Melanocyte of skin (primary cell): ENCODE data around the gene IPO9. TPM values are rescaled to one million over a fixed set of nuclear protein-coding genes. Genes with fewer than 3 reads are reported as not detected.

Experiments
- small RNA-seq, 2 donors: library from RNA; depleted of rRNA; stranded (forward); fragments of <200 nt; gene quantifications; one replicate each; pipeline ENCODE3, GENCODE V24; 2012
- total RNA-seq, 2 donors: library from RNA; depleted of rRNA; stranded (reverse); fragments of >200 nt; gene quantifications; 2 replicates each; pipeline ENCODE4 v1.2.3, GENCODE V29; 2012

Gene IPO9
- 10 to 100 TPM; 23.1 to 27.0 TPM for total RNA-seq

DNA sequence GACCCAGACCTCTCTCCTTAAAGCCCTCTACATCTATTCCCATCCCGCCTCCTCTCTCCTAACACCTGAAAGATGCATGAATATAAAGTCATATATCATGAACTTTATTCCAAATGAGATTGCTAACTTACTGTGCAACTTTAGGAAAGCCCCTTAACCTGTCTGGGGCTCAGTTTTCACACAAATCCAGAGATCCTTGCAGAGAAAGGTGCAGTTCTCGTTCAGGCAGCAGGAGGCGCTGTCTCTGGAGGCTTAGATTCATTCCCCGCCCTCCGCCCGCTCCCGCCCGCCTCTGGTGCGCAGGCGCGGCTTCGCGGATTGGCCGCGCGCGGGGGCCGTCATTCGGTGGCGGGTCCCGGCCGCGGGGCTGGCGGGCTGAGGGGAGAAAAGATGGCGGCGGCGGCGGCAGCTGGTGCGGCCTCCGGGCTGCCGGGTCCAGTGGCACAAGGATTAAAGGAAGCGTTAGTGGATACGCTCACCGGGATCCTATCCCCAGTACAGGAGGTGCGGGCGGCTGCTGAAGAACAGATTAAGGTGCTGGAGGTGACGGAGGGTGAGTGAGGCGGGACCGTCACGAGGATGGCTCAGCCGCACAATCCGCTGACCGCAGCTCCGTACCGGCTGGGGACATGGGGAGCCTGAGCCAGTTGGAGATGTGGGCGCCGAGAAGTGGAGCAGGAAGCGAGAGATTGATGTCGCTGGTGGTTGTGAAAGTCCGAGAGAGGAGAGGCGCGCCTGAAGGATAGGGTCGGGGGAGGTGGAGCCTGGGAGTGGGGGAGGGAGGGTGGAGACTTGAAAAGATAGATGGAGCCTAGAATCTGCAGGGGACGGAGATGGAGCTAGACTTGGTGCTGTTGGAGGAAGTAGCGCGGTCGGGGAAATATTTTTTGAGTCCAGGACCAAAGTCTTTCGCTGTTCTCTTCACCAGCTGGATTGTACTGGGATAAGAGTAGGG, at the start of gene IPO9:
TSS of gene IPO9 (plus strand) at position 338 of the 955 bp plus-strand sequence. CDS start at position 391, 53 bp downstream.

DNA sequence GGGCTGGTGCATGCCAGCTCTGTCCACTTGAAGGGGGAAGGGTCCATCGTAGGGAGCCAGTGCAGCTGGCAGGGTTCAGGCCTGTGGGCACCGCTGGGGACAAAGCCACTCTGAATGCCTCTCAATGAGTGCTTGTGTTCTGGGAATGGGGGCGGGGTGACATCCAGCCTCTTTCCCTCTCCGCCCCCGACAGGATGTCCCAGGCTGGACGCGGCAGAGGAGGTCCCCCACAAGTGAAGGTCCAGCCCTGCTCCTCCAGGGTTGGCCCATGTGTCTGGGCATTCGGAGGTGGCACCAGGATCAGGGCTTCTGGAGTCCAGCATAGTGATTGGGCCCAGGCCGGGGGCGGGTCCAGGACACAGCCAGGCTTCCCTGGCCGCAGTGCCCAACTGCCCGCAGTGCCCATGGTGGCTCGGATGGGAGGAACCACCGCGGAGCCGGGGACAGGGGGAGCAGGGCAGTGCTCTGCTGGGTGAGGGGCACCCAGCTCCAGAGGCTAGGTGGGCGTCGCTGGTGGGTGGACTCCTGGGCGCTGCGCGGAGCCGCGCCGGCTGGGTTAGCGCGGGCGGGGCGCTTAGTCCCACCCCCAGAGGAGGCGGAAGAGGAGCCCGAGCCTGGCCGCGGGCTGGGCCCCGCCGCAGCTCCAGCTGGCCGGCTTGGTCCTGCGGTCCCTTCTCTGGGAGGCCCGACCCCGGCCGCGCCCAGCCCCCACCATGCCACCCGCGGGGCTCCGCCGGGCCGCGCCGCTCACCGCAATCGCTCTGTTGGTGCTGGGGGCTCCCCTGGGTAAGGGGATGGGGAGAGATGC, 59.5 kb downstream of the IPO9 start, which contains the start of gene SHISA4:
TSS of gene SHISA4 (plus strand) at position 617 of the 808 bp plus-strand sequence. CDS start at position 714, 97 bp downstream.

Small RNA genes within 50 kb of the gene (small RNA-seq; reads per million reads assigned to genes)
- gene MIR1231 (0 to 0.17 reads per million in 2 donors), gene MIR6739 (0 reads per million in 2 donors)

Other genes with a start within 250 kb of the IPO9 start
- gene SHISA4, start 59.7 kb downstream of the IPO9 start, total RNA-seq, result 10 to 100 TPM in 1 of 2 donors, 1 to 10 TPM in 1; 9.0 to 16.2 TPM
- under 1 TPM in 1 of 2 donors, not detected in 1; under 0.01 TPM for gene LMOD1, start 117.4 kb downstream of the IPO9 start, total RNA-seq
- 10 to 100 TPM; 46.5 to 79.3 TPM for gene TIMM17A, start 126.3 kb downstream of the IPO9 start, total RNA-seq
- gene RNPEP, start 153.5 kb downstream of the IPO9 start, total RNA-seq, result 10 to 100 TPM; 50.9 to 77.3 TPM
- gene ELF3, start 181.4 kb downstream of the IPO9 start, total RNA-seq, result under 1 TPM; under 0.01 to 0.34 TPM